Right atrium auricular region (tissue), 2 donors: ENCODE data around the gene SGCA. TPM values are rescaled to one million over a fixed set of nuclear protein-coding genes. Genes with fewer than 3 reads are reported as not detected.
A peak's percentile ranks its signal among the peaks of the same experiment; 100 is the strongest.

Experiments
- DNase-seq: peaks from one replicate; pipeline ENCODE4 v3.0.0-alpha.2; 2019; ENCODE audit warnings: low spot score
- H3K27ac ChIP-seq, 2 donors: fragments of 200-600 bp; sonication (generic); 1 replicate in 1 of 2; 2 replicates in 1 of 2; pipeline ENCODE4 v1.5.1; 2016 to 2019
- H3K27me3 ChIP-seq, 2 donors: fragments of 200-600 bp; sonication (generic); one replicate each; pipeline versions ENCODE4 v1.5.1 to v1.6.0; 2017 to 2019
- H3K36me3 ChIP-seq: fragments of 200-600 bp; sonication (generic); one replicate; pipeline ENCODE4 v1.5.1; 2016
- H3K4me1 ChIP-seq, 2 donors: fragments of 200-600 bp; sonication (generic); one replicate each; pipeline versions ENCODE4 v1.5.1 to v1.6.0; 2017 to 2019
- H3K4me3 ChIP-seq, 2 donors: fragments of 200-600 bp; sonication (generic); 1 replicate in 1 of 2; 2 replicates in 1 of 2; pipeline ENCODE4 v1.5.1; 2017 to 2019; ENCODE audit warnings: mild to moderate bottlenecking in 1 of 2, moderate library complexity in 1 of 2
- H3K9me3 ChIP-seq, 2 donors: fragments of 200-600 bp; sonication (generic); one replicate each; pipeline ENCODE4 v1.5.1; 2019
- CTCF ChIP-seq, 2 donors: fragments of 200-600 bp; sonication (generic); IDR thresholded peaks; one replicate each; pipeline ENCODE4 v1.5.1; 2019; ENCODE audit warnings: antibody characterized with exemption in 2 of 2
- total RNA-seq, 2 donors: library from RNA; depleted of rRNA; stranded (reverse); fragments of >200 nt; gene quantifications; one replicate each; pipeline ENCODE4 v1.1.0, GENCODE V29; 2016

Gene SGCA
- total RNA-seq, 2 donors from 2014 or later, result 120 to 207 TPM

- Histone ChIP-seq H3K27me3 (no peaks in the 10 kb centered on the region), H3K36me3 (peaks cover 85% of the 10 kb centered on the region), H3K27ac (peak overlapping the region; percentile 22 to 54), H3K4me1 (peaks cover 0 to 36% of the 10 kb centered on the region in 2 donors), H3K4me3 (no peak overlapping the region), H3K9me3 (no peaks in the 10 kb centered on the region)
- TF ChIP-seq CTCF (IDR thresholded peaks at IDR 0.05), result no peak
- no peak for DNase-seq
These were observed 29.4 kb downstream of the SGCA start for GRCh38 chr17:50194934-50195865.

DNA sequence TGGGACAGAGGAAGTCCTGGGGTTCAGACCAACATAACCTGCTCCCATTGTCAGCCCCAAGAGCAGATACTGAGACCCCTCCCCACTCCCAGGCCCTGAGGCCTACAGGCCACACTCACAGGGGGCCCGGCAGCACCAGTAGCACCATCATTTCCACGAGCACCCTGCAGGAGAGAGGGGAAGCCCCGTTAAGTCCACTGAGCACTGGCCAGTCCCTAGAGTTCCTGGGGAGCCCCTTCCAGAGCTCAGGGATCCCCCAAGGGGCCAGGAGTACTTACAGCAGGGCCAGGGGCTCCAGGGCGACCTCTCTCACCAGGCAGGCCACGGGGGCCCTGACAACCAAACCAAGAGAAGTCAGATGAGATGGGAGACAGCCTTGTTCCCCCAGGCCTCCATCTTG, 30.2 kb downstream of the SGCA start:
- no peaks in the 10 kb centered on the region for H3K27me3 ChIP-seq
- no peak for DNase-seq
- peaks cover 0 to 39% of the 10 kb centered on the region in 2 donors for H3K4me1 ChIP-seq
- H3K36me3 ChIP-seq, result peaks cover 77% of the 10 kb centered on the region
- H3K27ac ChIP-seq, result peak overlapping the region; percentile 22 to 54
- TF ChIP-seq CTCF (IDR thresholded peaks at IDR 0.05), result no peak
- no peak overlapping the region for H3K4me3 ChIP-seq
- no peaks in the 10 kb centered on the region for H3K9me3 ChIP-seq

GRCh38 chr17:50196826-50197225, 31.0 kb downstream of the SGCA start:
- H3K9me3 ChIP-seq, result no peaks in the 10 kb centered on the region
- peak overlapping the region; percentile 22 to 54 for H3K27ac ChIP-seq
- DNase-seq, result no peak
- no peaks in the 10 kb centered on the region for H3K27me3 ChIP-seq
- peaks cover 0 to 39% of the 10 kb centered on the region in 2 donors for H3K4me1 ChIP-seq
- H3K4me3 ChIP-seq, result no peak overlapping the region
- no peak for TF ChIP-seq CTCF (IDR thresholded peaks at IDR 0.05)
- peaks cover 71% of the 10 kb centered on the region for H3K36me3 ChIP-seq

GRCh38 chr17:50198026-50198669, 32.3 kb downstream of the SGCA start:
- DNase-seq, result peak; percentile 79
- Histone ChIP-seq H3K9me3 (no peaks in the 10 kb centered on the region), H3K4me1 (peaks cover 0 to 39% of the 10 kb centered on the region in 2 donors), H3K4me3 (no peak overlapping the region), H3K27me3 (no peaks in the 10 kb centered on the region), H3K36me3 (peaks cover 59% of the 10 kb centered on the region), H3K27ac (peak overlapping the region; percentile 46 to 79)
- TF ChIP-seq CTCF (IDR thresholded peaks at IDR 0.05), result peak; percentile 27 to 75

- Histone ChIP-seq H3K4me3 (peak overlapping the region; percentile 34 to 54), H3K9me3 (no peaks in the 10 kb centered on the region), H3K27ac (peak overlapping the region; percentile 79 to 93), H3K4me1 (peaks cover 0 to 39% of the 10 kb centered on the region in 2 donors), H3K27me3 (no peaks in the 10 kb centered on the region), H3K36me3 (peaks cover 50% of the 10 kb centered on the region)
- no peak for DNase-seq
- TF ChIP-seq CTCF (IDR thresholded peaks at IDR 0.05), result no peak
These were observed 33.5 kb downstream of the SGCA start for GRCh38 chr17:50199211-50199802.
